ENCODE data around the gene LILRB3.
"Not testable (repeated sequence)": the region's sequence is repeated elsewhere in the genome, so short reads cannot be mapped to it uniquely, and the experiment has no call there.

LILRB3 gene

GRCh38 chr19:54189145-54189734 is 33.6 kb downstream of the LILRB3 start, which contains the start of gene MBOAT7:
TSS of gene MBOAT7 (minus strand) at chr19:54189580. CDS start at chr19:54188508, 1,072 bp downstream.
- peak; percentile 39 to 43 for DNase-seq

- peak; percentile 62 to 69 for DNase-seq
These were observed 34.5 kb downstream of the LILRB3 start for GRCh38 chr19:54188215-54188871.

- no peak for DNase-seq
These were observed 35.8 kb downstream of the LILRB3 start for GRCh38 chr19:54186934-54187381.

GRCh38 chr19:54186351-54186750 is 36.5 kb downstream of the LILRB3 start:
- no peak for DNase-seq

- DNase-seq, result no peak
These were observed 39.4 kb downstream of the LILRB3 start for GRCh38 chr19:54183431-54183830.

- not testable (repeated sequence) for DNase-seq
These were observed 40.9 kb downstream of the LILRB3 start for GRCh38 chr19:54181894-54182293.

GRCh38 chr19:54180691-54181091 is 42.1 kb downstream of the LILRB3 start:
- DNase-seq, result no peak

GRCh38 chr19:54179921-54180461 is 42.8 kb downstream of the LILRB3 start:
- DNase-seq, result no peak

- DNase-seq, result no peak
These were observed 43.5 kb downstream of the LILRB3 start for GRCh38 chr19:54179262-54179852.

GRCh38 chr19:54178581-54179261 is 44.1 kb downstream of the LILRB3 start:
- DNase-seq, result peak in 1 of 2 experiments; percentile 19

GRCh38 chr19:54173951-54174834 is 48.6 kb downstream of the LILRB3 start:
- no peak for DNase-seq

- DNase-seq, result no peak
These were observed 49.5 kb downstream of the LILRB3 start for GRCh38 chr19:54173359-54173699.

- no peak for DNase-seq
These were observed 50.1 kb downstream of the LILRB3 start, which contains the start of gene TMC4 for GRCh38 chr19:54172471-54173358. TSS of gene TMC4 (minus strand) at chr19:54173160. CDS start at chr19:54173117, 43 bp downstream.

GRCh38 chr19:54171736-54172431 is 50.9 kb downstream of the LILRB3 start:
- not testable (repeated sequence) for DNase-seq

GRCh38 chr19:54169149-54169740 is 53.6 kb downstream of the LILRB3 start:
- DNase-seq, result no peak

GRCh38 chr19:54168174-54168917 is 54.5 kb downstream of the LILRB3 start:
- DNase-seq, result peak; percentile 88 to 92

Measured in activated CD4-positive, alpha-beta T cell treated with anti-CD3 and anti-CD28 coated beads, Interleukin-2, amount 50 U/mL, for 4 hours (primary cell).